Thoracic aorta endothelial cell (primary cell): ENCODE data around the gene PEF1. TPM values are rescaled to one million over a fixed set of nuclear protein-coding genes. Genes with fewer than 3 reads are reported as not detected.

Experiments used
- total RNA-seq: library from RNA; depleted of rRNA; stranded (reverse); fragments of >200 nt; gene quantifications from 2 replicates; pipeline ENCODE4 v1.2.3, GENCODE V29; 2012

PEF1 gene
- total RNA-seq, result 63.0 and 76.7 TPM in 2 replicates

GRCh38 chr1:31644560-31645273, at the start of gene PEF1:
TSS of gene PEF1 (minus strand) at chr1:31644876. CDS start at chr1:31644864, 12 bp downstream.

GRCh38 chr1:31617218-31617915, 27.3 kb downstream of the PEF1 start, which contains the start of gene HCRTR1:
TSS of gene HCRTR1 (plus strand) at chr1:31617689. CDS start at chr1:31619193, 1,504 bp downstream.

Other genes with a start within 250 kb of the PEF1 start
- gene SERINC2, start 231.7 kb downstream of the PEF1 start, total RNA-seq, result 6.0 and 7.0 TPM in 2 replicates
- gene TINAGL1, start 68.4 kb downstream of the PEF1 start, total RNA-seq, result 329 and 456 TPM in 2 replicates
- gene HCRTR1, start 27.2 kb downstream of the PEF1 start, total RNA-seq, result 0.57 and 0.66 TPM in 2 replicates
- 0.43 and 0.93 TPM in 2 replicates for gene COL16A1, start 59.1 kb upstream of the PEF1 start, total RNA-seq
- gene ADGRB2, start 119.5 kb upstream of the PEF1 start, total RNA-seq, result 0.79 and 0.80 TPM in 2 replicates
- gene SPOCD1, start 171.1 kb upstream of the PEF1 start, total RNA-seq, result 53.7 and 57.9 TPM in 2 replicates